Stimulated activated CD4-positive, alpha-beta T cell treated with anti-CD3 and anti-CD28 coated beads, Interleukin-1b, Interleukin-23, amount 100 ng/mL, for 24 hours (primary cell): Measurements from ENCODE around the gene WDFY4.

ENCODE experiments used
- DNase-seq, 4 experiments: peaks; one replicate each; pipeline ENCODE4 v3.0.0-alpha.2; 2020; ENCODE audit warnings: low read depth in 4 of 4, low spot score in 1 of 4

The WDFY4 gene

GRCh38 chr10:48684463-48684791, 246 bp upstream of the WDFY4 start:
- no peak for DNase-seq

- DNase-seq: no peak
Measured at GRCh38 chr10:48685731-48686130, 1.1 kb downstream of the WDFY4 start.

- DNase-seq: no peak
Measured at GRCh38 chr10:48690791-48691660, 6.4 kb downstream of the WDFY4 start.

- no peak for DNase-seq
Measured at GRCh38 chr10:48691812-48692528, 7.3 kb downstream of the WDFY4 start.

GRCh38 chr10:48692748-48693147, 8.1 kb downstream of the WDFY4 start:
- no peak for DNase-seq

GRCh38 chr10:48693206-48693605, 8.5 kb downstream of the WDFY4 start:
- DNase-seq: no peak

GRCh38 chr10:48694371-48695030, 9.8 kb downstream of the WDFY4 start:
- no peak for DNase-seq

GRCh38 chr10:48695636-48696534, 11.2 kb downstream of the WDFY4 start:
- no peak for DNase-seq

GRCh38 chr10:48696535-48696873, 11.8 kb downstream of the WDFY4 start:
- DNase-seq: no peak

- no peak for DNase-seq
Measured at GRCh38 chr10:48697091-48697490, 12.4 kb downstream of the WDFY4 start.

GRCh38 chr10:48697821-48698764, 13.4 kb downstream of the WDFY4 start:
- no peak for DNase-seq

- DNase-seq: no peak
Measured at GRCh38 chr10:48699011-48699627, 14.4 kb downstream of the WDFY4 start.

GRCh38 chr10:48700071-48700470, 15.4 kb downstream of the WDFY4 start:
- no peak for DNase-seq

GRCh38 chr10:48700493-48700892, 15.8 kb downstream of the WDFY4 start:
- no peak for DNase-seq

- DNase-seq: no peak
Measured at GRCh38 chr10:48701139-48701901, 16.6 kb downstream of the WDFY4 start.

GRCh38 chr10:48701941-48702340, 17.3 kb downstream of the WDFY4 start:
- no peak for DNase-seq

- no peak for DNase-seq
Measured at GRCh38 chr10:48703531-48704122, 19.0 kb downstream of the WDFY4 start.

- no peak for DNase-seq
Measured at GRCh38 chr10:48704156-48704555, 19.5 kb downstream of the WDFY4 start.
